ENCODE measurements around the gene NCR2. TPM values are rescaled to one million over a fixed set of nuclear protein-coding genes. Genes with fewer than 3 reads are reported as not detected.

The NCR2 gene
- total RNA-seq, 1 donor from 2014 or later = not detected

GRCh38 chr6:41374618-41375590 lies 39.5 kb downstream of the NCR2 start:
- H3K27ac ChIP-seq = no peak overlapping the region
- no peak for TF ChIP-seq CTCF (IDR thresholded peaks at IDR 0.05)
- ATAC-seq (no peak), DNase-seq (no peak)
- H3K27me3 ChIP-seq = peaks cover 69% of the 10 kb centered on the region
- H3K4me1 ChIP-seq = peaks cover 25% of the 10 kb centered on the region
- intact Hi-C loops (cut with DNase I) = loop anchor here (5.0 kb wide), 1 partner anchor 212 kb away; no protein-coding TSS in a partner anchor
- no peaks in the 10 kb centered on the region for H3K36me3 ChIP-seq
- no peaks in the 10 kb centered on the region for H3K9me3 ChIP-seq
- H3K4me3 ChIP-seq = no peak overlapping the region

GRCh38 chr6:41375598-41376151 lies 40.3 kb downstream of the NCR2 start:
- DNase-seq = no peak
- no peak overlapping the region for H3K4me3 ChIP-seq
- H3K36me3 ChIP-seq = no peaks in the 10 kb centered on the region
- no peak for ATAC-seq
- no peaks in the 10 kb centered on the region for H3K9me3 ChIP-seq
- H3K27ac ChIP-seq = no peak overlapping the region
- intact Hi-C loops (cut with DNase I) = no loop called here
- peaks cover 61% of the 10 kb centered on the region for H3K27me3 ChIP-seq
- peaks cover 25% of the 10 kb centered on the region for H3K4me1 ChIP-seq
- no peak for TF ChIP-seq CTCF (IDR thresholded peaks at IDR 0.05)

GRCh38 chr6:41376176-41376575 lies 40.8 kb downstream of the NCR2 start:
- no peaks in the 10 kb centered on the region for H3K9me3 ChIP-seq
- no peak for DNase-seq
- no peak overlapping the region for H3K27ac ChIP-seq
- H3K4me1 ChIP-seq = peaks cover 25% of the 10 kb centered on the region
- no peak overlapping the region for H3K4me3 ChIP-seq
- no peaks in the 10 kb centered on the region for H3K36me3 ChIP-seq
- intact Hi-C loops (cut with DNase I) = no loop called here
- peaks cover 58% of the 10 kb centered on the region for H3K27me3 ChIP-seq
- TF ChIP-seq CTCF (IDR thresholded peaks at IDR 0.05) = no peak
- ATAC-seq = no peak

GRCh38 chr6:41377071-41377470 lies 41.7 kb downstream of the NCR2 start:
- intact Hi-C loops (cut with DNase I) = no loop called here
- Histone ChIP-seq H3K4me3 (no peak overlapping the region), H3K9me3 (no peaks in the 10 kb centered on the region), H3K27ac (no peak overlapping the region), H3K27me3 (peaks cover 59% of the 10 kb centered on the region), H3K4me1 (peaks cover 22% of the 10 kb centered on the region), H3K36me3 (no peaks in the 10 kb centered on the region)
- ATAC-seq (no peak), DNase-seq (no peak)
- no peak for TF ChIP-seq CTCF (IDR thresholded peaks at IDR 0.05)

- peaks cover 2% of the 10 kb centered on the region for H3K4me1 ChIP-seq
- no peak for TF ChIP-seq CTCF (IDR thresholded peaks at IDR 0.05)
- H3K4me3 ChIP-seq = no peak overlapping the region
- peaks cover 40% of the 10 kb centered on the region for H3K27me3 ChIP-seq
- ATAC-seq = peak; percentile 72
- no peak overlapping the region for H3K27ac ChIP-seq
- DNase-seq = no peak
- H3K36me3 ChIP-seq = no peaks in the 10 kb centered on the region
- intact Hi-C loops (cut with DNase I) = no loop called here
- no peaks in the 10 kb centered on the region for H3K9me3 ChIP-seq
These were observed 43.9 kb downstream of the NCR2 start for GRCh38 chr6:41379306-41379705.
